ENCODE data around the gene MOGAT2.

Gene MOGAT2

DNA sequence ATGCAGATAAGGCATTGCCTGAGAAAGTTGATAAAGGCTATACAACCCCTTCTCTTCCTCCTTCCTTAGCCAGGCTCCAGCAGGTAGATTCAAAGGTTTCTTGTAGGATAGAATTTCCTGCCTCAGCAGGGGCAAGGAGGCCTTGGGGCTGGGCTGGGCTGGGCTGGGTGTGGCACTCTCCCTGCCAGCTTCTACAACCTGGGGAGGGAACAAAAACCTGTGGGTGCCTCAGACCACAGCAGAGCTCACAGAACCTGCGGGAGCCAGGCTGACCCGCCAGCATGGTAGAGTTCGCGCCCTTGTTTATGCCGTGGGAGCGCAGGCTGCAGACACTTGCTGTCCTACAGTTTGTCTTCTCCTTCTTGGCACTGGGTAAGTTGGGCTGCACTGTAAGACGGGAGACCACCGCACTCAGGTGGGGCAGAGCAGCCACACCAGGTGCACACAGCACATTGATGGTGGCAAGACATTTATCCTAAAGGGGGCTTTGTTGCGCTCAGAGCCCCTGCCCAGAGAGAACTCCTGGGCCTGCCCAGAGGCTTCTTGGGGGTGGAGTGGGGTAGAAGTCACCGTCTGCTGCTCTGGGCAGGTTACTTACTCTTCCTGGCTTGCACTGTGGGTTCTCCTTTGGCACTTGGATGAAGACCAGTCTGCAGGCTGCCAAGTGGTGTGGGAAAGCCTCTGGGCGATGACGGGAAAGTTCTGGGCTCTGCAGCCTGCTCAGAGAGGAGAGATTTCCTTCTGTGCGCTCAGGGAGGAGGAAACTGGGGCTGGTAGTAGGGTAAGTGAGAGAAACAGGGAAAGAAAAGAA, at the start of gene MOGAT2:
MOGAT2 (plus strand) TSS at position 231 of the 811 bp plus-strand sequence; CDS start at position 282, 51 bp downstream.
- TF ChIP-seq GATA2 (IDR thresholded peaks at IDR 0.05; ENCODE audit: low read depth, low read length) = no peak
- TF ChIP-seq GATA3 (IDR thresholded peaks at IDR 0.05; ENCODE audit: low read depth, low read length) = no peak

DNA sequence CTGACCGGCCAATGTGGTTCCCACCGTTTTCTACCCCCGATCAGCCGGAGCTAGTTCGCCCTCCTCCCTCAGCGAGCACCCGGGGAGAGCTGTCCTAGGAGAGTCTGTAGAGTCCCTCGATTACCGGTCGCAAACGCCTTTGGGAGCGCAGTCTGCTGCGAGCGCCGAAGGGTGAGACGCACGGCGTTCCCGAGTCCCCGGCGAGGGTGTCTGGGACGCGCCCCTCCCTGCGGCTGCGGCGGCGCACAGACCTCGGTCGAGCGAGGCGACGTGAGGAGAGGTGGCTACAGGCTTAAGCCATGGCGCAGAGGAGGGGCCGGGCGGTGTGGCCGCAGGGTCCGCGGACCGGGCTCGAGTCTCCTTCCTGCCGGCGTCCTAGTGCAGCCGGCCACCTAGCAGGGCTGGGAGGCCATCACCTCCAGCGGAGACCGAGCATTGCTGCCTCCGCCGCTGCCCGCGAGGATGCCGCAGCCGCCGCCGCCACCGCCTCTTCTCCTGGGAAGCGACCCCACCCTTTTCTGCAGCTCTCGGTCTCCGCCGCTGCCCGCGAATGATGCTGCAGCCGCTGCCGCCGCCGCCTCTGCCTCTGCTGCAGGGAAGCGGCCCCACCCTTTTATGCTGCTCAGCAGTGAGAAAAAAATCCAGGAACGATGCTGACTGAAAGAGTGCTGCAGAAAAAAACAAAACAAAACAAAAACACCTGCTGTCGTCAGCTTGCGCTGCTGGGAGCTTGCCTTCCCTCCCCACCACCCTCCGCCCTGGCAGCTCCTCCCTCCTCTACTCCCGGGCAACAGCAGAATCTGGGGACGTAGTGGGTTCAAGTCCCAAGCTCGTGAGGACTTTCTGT, 49.0 kb upstream of the MOGAT2 start, which contains the start of gene MAP6:
MAP6 (minus strand) TSS at position 588 of the 847 bp plus-strand sequence. CDS start 669 bp downstream, outside the sequence.
- TF ChIP-seq GATA2 (IDR thresholded peaks at IDR 0.05; ENCODE audit: low read depth, low read length) (no peak), GATA3 (IDR thresholded peaks at IDR 0.05; ENCODE audit: low read depth, low read length) (no peak)

DNA sequence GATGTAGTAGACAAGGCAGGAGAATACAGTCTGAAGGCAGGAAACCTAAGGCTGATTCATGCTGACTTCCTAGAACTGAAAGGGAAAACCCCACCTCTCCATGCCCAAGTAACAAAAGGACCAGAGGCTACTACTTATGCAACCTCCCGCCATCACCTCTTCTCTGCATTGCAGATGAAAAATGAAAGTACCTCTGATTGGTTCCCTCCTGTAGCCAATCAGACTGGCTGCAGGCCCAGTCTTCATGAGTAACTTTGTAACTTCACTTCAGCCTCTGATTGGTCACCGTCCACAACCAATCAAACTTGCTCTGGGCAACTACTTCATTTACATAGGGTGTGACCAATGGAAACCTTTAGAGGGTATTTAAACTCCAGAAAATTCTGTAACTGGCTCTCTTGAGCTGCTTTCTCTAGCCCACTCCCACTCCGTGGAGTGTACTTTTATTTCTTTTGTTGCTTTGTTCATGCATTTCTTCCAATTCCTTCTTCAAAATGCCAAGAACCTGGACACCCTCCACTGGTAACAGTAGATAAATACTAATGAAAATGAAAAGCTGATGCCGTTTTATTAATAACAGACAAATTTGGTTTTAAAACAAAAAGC, 43.6 kb upstream of the MOGAT2 start:
- no peak for TF ChIP-seq GATA3 (IDR thresholded peaks at IDR 0.05; ENCODE audit: low read depth, low read length)
- no peak for TF ChIP-seq GATA2 (IDR thresholded peaks at IDR 0.05; ENCODE audit: low read depth, low read length)

DNA sequence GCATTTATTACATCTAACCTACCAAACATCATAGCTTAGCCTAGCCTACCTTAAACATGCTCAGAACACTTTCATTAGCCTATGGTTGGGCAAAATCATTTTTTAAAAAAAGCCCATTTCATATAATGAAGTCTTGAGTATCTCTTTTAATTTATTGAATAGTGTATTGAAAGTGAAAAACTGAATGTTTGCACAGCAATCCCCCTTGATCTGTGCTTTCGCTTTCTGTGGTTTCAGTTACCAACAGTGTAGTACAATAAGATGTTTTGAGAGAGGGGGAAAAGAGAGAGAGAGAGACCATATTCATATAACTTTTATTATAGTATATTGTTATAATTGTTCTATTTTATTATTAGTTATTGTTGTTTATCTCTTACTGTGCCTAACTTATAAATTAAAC, 40.4 kb upstream of the MOGAT2 start:
- TF ChIP-seq GATA2 (IDR thresholded peaks at IDR 0.05; ENCODE audit: low read depth, low read length) (no peak), GATA3 (IDR thresholded peaks at IDR 0.05; ENCODE audit: low read depth, low read length) (no peak)

DNA sequence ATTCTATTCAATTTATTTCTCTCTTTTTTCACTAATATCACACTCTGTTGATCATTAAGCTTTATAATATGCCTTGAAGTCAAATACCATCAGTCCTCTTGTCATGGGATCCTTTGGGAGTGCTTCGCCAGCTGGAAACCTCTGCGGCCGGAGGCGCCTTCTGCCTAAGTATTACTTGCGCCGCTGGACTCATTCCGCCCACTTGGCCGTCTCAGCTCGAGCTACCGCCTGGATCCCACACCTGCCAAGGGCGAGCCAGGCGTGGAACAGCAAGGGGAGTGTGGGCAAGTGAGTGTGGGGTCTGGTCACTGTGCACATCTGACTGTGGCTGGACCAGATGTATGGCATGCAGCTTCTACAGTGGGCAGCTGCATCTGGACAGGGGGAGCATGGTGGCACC, 39.7 kb upstream of the MOGAT2 start:
- no peak for TF ChIP-seq GATA3 (IDR thresholded peaks at IDR 0.05; ENCODE audit: low read depth, low read length)
- no peak for TF ChIP-seq GATA2 (IDR thresholded peaks at IDR 0.05; ENCODE audit: low read depth, low read length)

DNA sequence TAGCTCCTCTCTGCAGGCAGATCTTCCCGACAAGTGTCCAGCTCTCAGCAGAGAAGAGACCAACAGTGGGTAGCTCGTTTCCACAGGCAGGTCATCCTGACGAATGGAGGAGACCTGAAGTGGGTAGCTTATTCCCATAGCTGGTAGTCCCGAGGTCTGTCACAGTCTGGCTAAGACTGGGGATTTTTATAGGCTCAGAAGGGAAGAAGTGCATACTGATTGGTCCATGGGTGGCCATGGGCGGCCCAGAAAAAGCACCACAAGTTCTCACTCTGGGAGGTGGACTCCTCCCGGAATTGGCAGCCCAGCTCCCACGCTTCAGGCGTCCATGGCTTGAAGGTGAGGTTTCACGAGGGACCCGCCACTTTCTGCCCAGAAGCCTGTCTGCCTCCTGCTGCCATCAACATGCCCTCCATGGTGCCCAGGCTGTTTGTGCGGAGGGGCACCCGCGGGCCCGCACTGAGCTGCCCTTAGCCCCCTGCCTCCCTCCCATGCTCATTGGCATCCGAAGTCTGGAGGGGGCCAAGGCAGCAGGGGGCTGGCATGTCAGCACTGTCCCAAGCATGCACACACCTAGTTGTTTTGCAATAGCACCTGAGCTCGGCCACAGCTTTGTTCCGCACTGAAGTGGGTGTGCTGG, 38.9 kb upstream of the MOGAT2 start:
- no peak for TF ChIP-seq GATA2 (IDR thresholded peaks at IDR 0.05; ENCODE audit: low read depth, low read length)

DNA sequence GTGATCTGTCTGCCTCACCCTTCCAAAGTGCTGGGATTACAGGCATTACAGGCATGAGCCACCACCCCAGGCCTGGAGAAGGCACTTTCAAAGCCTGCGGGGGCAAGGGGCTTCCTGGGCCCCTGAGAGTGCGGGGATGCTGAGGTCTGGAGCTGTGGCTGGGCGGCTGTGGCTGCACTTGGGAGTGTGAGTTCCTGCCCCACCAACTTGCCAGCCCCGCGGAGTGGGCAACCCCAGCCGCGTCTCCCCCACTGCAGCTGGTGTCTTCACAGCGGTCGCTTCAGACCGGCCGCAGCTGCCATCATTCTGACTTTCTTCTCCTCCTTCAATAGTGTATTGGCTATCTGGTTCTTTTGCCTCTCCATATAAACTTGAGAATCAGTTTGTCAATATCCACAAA, 38.1 kb upstream of the MOGAT2 start:
- TF ChIP-seq GATA2 (IDR thresholded peaks at IDR 0.05; ENCODE audit: low read depth, low read length) (no peak), GATA3 (IDR thresholded peaks at IDR 0.05; ENCODE audit: low read depth, low read length) (no peak)

DNA sequence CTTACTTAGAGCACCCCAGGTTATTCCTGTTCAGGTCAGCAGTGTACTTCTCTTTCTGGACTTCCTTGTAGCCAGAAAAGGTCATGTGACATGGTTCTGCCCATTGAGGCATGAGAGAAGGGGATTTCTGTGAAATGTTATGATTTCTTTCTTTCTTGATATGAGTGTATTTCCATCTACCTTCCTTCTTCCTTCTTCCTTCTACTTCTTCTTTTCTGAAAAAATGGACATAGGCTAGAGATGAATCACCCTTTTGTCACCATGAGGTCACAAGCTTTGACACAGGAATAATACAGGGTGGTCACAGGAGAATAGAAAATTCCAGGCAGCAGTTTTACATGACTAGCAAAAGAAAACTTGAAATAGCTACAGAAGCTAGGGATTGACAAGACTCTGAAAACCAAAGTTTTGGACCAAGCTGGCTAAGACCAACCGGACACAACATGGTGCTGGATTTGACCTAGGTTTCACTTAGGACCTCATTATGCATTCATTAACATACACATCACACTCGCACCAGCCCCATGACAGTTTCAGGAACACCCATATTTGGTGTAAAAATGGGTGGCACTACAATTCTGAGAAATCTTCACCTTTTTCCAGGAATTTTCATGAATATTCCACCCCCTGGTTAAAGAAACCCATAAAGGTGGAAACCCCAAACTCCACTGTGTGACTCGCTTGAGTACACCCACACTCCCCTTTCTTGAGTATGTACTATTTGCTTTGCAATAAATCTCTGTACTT, 27.6 kb upstream of the MOGAT2 start:
- TF ChIP-seq GATA2 (IDR thresholded peaks at IDR 0.05; ENCODE audit: low read depth, low read length) (no peak), GATA3 (IDR thresholded peaks at IDR 0.05; ENCODE audit: low read depth, low read length) (no peak)

DNA sequence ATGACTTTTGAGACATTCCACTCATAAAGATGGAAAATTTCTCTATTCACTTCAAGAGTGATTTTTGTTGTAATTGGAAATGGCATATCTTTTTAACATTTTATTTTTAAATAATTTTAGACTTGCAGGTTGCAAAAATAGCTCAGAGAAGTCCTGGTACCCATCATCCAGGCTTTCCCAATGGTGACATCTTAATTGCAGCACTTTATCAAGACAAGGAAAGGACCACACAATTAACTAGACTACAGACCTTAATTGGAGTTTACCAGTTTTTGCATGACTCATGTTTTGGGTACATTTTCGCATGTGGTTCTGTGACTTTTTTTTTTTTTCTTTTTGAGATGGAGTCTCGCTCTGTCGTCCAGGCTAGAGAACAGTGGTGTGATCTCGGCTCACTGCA, 25.8 kb upstream of the MOGAT2 start:
- TF ChIP-seq GATA3 (IDR thresholded peaks at IDR 0.05; ENCODE audit: low read depth, low read length) = no peak
- no peak for TF ChIP-seq GATA2 (IDR thresholded peaks at IDR 0.05; ENCODE audit: low read depth, low read length)

DNA sequence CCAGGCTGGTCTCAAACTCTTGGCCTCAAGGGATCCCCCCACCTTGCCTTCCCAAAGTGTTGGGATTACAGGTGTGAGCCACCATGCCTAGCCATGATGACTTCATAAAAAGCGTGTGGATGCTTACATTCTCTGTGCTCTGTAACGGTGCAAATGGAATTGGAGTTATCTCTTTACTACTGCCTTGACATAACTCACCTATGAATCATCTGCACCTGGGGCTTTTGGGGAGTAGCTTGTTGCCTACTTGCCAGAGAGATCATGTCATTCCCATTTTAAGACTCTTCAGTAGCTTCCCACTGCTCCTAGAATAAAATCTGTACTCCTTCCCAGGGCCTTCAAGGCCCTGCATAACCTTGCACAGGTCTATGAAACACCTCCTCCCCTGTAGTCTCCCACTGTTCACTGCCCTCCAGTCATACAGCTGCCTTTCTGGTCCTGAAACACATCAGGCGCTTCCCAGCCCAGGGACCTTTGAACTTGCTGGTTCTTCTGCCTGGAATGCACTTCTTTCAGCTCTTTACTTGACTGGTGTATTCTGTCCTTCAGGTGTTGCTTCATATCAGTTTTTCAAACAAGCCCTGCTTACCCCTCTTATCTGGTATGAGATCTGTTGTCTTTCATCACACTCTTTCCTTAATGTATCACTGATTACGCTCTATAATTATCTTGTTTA, 19.6 kb upstream of the MOGAT2 start:
- no peak for TF ChIP-seq GATA3 (IDR thresholded peaks at IDR 0.05; ENCODE audit: low read depth, low read length)
- TF ChIP-seq GATA2 (IDR thresholded peaks at IDR 0.05; ENCODE audit: low read depth, low read length) = no peak

DNA sequence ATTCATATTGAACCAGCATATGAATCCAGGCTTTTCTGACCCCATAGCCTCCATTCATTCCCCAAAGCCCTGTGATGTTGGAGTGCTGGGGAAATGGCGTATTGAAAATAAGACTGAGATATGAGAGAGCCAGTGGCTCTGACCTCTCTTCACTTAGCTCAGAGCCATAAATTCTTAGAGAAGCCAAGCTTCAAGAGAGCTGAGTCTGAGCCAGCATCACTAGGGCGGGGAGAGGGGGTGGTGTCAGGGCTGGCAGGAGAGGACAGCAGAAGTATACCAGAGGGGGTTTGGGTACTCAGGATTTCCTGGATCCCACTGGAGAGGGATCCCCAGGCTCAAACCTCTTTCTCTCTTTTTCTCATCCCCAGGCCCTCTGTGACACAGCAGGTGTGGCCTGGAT, 16.7 kb upstream of the MOGAT2 start:
- TF ChIP-seq GATA2 (IDR thresholded peaks at IDR 0.05; ENCODE audit: low read depth, low read length) = no peak
- no peak for TF ChIP-seq GATA3 (IDR thresholded peaks at IDR 0.05; ENCODE audit: low read depth, low read length)

DNA sequence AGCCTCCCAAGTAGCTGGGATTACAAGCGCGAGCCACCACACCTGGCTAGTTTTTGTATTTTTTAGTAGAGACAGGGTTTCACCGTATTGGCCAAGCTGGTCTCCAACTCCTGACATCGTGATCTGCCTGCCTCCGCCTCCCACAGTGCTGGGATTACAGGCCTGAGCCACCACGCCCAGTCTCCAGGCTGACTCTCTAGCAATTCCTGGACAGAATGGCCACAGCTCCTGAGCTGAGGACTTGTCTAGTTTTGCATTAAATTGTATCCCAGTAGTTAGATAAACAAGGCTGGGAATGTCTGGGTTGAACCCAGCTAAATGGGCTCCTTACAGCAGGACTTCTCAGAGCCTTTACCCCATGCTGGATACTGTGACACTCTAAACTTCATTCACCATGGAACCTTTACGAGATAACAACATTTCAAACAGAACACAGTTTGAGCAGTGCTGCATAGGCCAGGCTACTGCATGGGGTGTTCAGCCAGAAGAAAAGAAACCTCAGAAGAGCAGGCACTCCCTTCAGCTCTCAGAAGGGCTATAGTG, 13.9 kb upstream of the MOGAT2 start:
- no peak for TF ChIP-seq GATA3 (IDR thresholded peaks at IDR 0.05; ENCODE audit: low read depth, low read length)
- no peak for TF ChIP-seq GATA2 (IDR thresholded peaks at IDR 0.05; ENCODE audit: low read depth, low read length)
